HG03354 (cell line): ENCODE measurements around the gene TMEM81.

Experiments
- ATAC-seq: cut with Tn5 transposase; IDR thresholded peaks from one replicate; pipeline ENCODE4 v1.9.1; 2021; ENCODE audit warnings: mild to moderate bottlenecking; ENCODE audit not compliant: unreplicated experiment, poor library complexity, severe bottlenecking

TMEM81 gene

DNA sequence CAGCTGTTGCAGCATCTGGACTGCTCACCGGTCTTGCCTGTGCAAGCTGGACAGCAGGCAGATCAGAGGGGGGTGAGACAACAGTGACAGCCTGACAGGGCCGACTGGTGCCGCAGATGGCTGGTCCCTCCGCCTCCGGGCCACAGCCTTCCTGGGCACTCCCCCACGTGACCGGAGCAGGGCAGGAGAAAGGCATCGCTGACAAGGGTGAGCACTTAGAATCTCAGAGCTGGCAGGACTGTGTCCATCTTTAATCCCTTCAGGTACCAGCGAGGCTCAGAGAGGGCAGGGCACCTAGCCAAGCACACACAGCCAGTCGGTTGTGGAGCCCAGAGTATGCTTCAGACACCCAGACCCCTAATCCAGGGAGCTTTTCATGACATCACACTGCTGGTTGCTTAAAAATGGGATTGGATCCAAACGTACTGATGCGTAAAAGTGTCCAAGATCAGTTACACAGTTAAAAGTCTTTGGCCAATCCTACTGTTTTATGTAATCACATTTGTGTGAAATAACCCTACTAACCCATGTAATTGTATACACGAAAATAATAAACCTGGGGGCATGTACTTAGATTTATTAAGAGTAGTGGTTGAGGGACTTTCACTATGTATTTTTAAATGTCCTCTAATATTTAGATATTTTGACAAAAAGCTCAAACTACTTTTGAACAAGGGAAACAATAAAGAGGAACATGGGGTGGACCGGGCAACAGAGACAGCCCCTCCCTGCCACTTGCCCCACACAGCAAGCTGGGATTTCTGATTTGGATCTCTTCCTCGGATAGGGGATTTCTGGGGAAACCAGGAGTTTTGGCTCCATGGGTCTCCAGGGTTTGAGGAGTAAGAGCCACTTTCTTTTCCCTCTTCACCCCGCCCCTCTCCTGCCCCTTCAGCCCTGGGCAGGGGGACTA, 42.0 kb downstream of the TMEM81 start:
- ATAC-seq, result no peak

DNA sequence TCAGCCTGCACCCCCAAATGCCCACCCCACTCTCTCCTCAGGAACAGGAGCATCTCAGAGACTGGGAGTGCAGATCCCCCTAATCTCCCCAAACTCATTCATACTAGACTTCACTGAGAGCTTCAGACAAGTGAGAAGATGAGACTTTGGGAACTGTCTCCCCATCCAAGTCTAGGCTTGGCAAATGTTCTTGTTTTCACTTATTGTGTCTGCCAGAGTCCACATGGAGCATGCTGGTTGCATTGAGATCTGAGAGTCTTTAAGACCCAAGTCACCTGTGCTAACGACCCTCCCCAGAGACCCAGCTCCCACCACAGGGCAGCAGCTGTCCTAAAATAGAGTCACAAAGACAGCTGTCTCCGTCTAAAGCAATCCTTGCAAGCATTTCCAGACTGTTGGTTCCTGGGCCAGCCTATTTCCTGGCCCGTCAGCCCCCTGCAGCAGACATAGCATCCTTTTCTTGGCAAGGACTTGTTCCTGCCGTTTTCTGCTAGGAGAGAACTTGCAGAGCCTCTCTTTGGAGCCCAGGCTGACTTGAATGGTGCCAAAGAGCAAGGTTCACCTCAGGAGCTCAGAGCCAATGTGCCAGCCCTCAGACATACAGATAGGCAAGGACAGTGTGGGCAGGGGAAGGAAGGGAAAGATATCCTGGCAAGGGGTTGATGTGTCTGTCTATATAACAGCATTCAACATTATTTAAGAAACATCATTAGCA, 43.1 kb downstream of the TMEM81 start:
- no peak for ATAC-seq

DNA sequence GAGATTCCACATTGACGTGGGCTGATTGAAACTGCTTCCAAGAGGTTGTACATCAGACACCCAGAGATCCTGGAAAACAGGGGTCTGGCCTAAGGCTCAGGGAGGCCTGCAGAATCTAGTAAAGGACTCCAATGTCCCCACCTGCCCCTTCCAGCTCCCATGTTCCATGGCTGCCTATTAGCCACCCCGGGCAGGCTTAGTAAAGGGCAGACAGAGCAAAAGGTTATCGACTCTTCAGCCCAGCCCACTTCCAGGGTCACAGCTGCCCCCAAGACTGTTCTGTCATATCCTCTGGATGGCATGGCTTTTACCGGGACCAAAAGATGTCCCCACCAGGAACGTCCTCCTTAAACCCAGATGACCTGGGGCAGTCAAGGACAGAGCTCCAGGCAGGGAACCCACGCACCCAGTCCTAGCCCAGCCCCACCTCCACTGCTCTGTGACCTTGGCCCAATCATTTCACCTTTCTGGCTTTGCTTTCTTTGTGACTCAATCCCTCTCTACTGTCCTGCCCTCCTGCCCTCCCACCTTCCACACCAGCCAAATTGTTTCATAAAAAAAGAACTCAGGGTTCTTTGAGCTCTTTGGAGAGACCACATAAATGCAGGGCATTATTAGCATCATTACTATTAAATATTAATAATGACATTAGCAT, 46.0 kb downstream of the TMEM81 start:
- no peak for ATAC-seq

DNA sequence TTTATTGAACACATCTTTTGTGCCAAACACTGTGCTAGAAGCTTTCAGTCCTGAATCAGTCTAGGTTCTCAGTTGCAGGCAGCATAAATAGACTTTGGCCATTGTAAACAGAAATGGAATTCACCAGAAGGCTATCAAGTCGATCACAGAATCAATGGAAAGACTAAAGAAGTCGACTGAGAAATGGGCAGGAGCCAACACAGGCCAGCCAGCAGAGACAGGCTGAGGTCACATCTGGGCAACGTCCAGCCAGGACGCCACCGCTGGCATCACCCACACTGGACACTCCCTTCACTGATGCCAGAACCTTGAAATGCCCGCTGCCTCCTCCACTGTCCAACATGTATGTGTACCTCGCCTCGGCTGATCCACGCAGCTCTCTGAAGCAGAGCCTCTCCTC, 46.7 kb downstream of the TMEM81 start:
- ATAC-seq, result no peak
